H1 (cell line): ENCODE results near the gene TCF4. TPM values are rescaled to one million over a fixed set of nuclear protein-coding genes. Genes with fewer than 3 reads are reported as not detected.

Experiments
- CTCF ChIA-PET: fragments of 300-600 bp; sonication (Branson Sonifier 250); formaldehyde crosslinking; loops from one replicate; lab custom pipeline; 2021; ENCODE audit not compliant: partially characterized antibody; lab: Charles Lee
- POLR2A ChIA-PET: fragments of 300-600 bp; sonication (Branson Sonifier 250); formaldehyde crosslinking; loops from one replicate; lab custom pipeline; 2021; ENCODE audit warnings: inconsistent platforms; ENCODE audit not compliant: partially characterized antibody; lab: Charles Lee
- DNase-seq, 2 experiments: peaks; one replicate each; pipeline versions ENCODE4 v3.0.0 to v3.0.0-alpha.2; 2010 to 2022; ENCODE audit warnings: low spot score in 2 of 2, low read depth in 1 of 2, mixed read lengths in 1 of 2
- FAIRE-seq: peaks from 2 replicates; lab custom pipeline; 2011; peaks lifted over from hg19 to GRCh38; lab: Jason Lieb, UNC
- H2AFZ ChIP-seq: 2 replicates; pipeline ENCODE4 v1.8.1; 2012; ENCODE audit warnings: low read length, inconsistent platforms
- H2AK5ac ChIP-seq: 2 replicates; pipeline ENCODE4 v1.6.1; 2013; ENCODE audit warnings: low read depth, low read length
- H2BK120ac ChIP-seq: replicated peaks from 2 replicates; pipeline ENCODE3; 2013; ENCODE audit warnings: low read depth, low read length, inconsistent platforms
- H2BK12ac ChIP-seq: 2 replicates; pipeline ENCODE4 v1.6.1; 2013; ENCODE audit warnings: low read depth, low read length
- H2BK15ac ChIP-seq: 2 replicates; pipeline ENCODE4 v1.6.1; 2013; ENCODE audit warnings: low read length
- H2BK20ac ChIP-seq: 2 replicates; pipeline ENCODE4 v1.6.1; 2013; ENCODE audit warnings: low read length
- H2BK5ac ChIP-seq: 2 replicates; pipeline ENCODE4 v1.6.1; 2013; ENCODE audit warnings: low read depth, low read length
- H3K14ac ChIP-seq: 2 replicates; pipeline ENCODE4 v1.6.1; 2013; ENCODE audit warnings: inconsistent platforms; ENCODE audit not compliant: insufficient read length
- H3K18ac ChIP-seq: 2 replicates; pipeline ENCODE4 v1.6.1; 2013; ENCODE audit warnings: low read length; ENCODE audit errors: extremely low read depth
- H3K23ac ChIP-seq: 2 replicates; pipeline ENCODE4 v1.6.1; 2013; ENCODE audit warnings: inconsistent platforms; ENCODE audit not compliant: insufficient read length
- H3K23me2 ChIP-seq: 2 replicates; pipeline ENCODE4 v1.6.1; 2013; ENCODE audit warnings: low read depth, low read length
- H3K27ac ChIP-seq: 2 replicates; pipeline ENCODE4 v1.6.1; 2011; ENCODE audit warnings: low read depth, low read length, inconsistent platforms
- H3K27me3 ChIP-seq, 4 experiments: replicated peaks in 1 of 4; 1 replicate in 1 of 4; 2 replicates in 3 of 4; pipeline versions ENCODE4 v1.6.1 to v1.8.1; 2011 to 2013; ENCODE audit warnings: low read length in 3 of 4, mild to moderate bottlenecking in 3 of 4, inconsistent platforms in 2 of 4, mixed read lengths in 2 of 4, moderate library complexity in 1 of 4; ENCODE audit not compliant: control insufficient read depth in 3 of 4, insufficient read depth in 3 of 4; ENCODE audit errors: extremely low read depth in 1 of 4
- H3K36me3 ChIP-seq, 4 experiments: 2 replicates each; pipeline versions ENCODE4 v1.6.1 to v1.8.1; 2011 to 2013; ENCODE audit warnings: mild to moderate bottlenecking in 4 of 4, low read length in 3 of 4, moderate library complexity in 2 of 4, control low read depth in 1 of 4, inconsistent platforms in 1 of 4; ENCODE audit not compliant: insufficient read depth in 4 of 4, control insufficient read depth in 2 of 4
- H3K4ac ChIP-seq: replicated peaks from 2 replicates; pipeline ENCODE3; 2013; ENCODE audit warnings: low read length, low read depth, mixed read lengths, inconsistent platforms; ENCODE audit not compliant: insufficient read length
- H3K4me1 ChIP-seq, 4 experiments: replicated peaks in 1 of 4; 1 replicate in 1 of 4; 2 replicates in 3 of 4; pipeline versions ENCODE4 v1.6.1 to v1.8.1; 2011 to 2013; ENCODE audit warnings: low read length in 3 of 4, inconsistent platforms in 2 of 4, mixed read lengths in 1 of 4; ENCODE audit not compliant: insufficient read depth in 4 of 4, control insufficient read depth in 3 of 4
- H3K4me2 ChIP-seq, 2 experiments: 2 replicates each; pipeline versions ENCODE4 v1.6.1 to v1.8.1; 2011 to 2013; ENCODE audit warnings: low read depth in 2 of 2, low read length in 2 of 2, control low read depth in 1 of 2, inconsistent platforms in 1 of 2, mild to moderate bottlenecking in 1 of 2; ENCODE audit not compliant: insufficient read depth in 1 of 2
- H3K4me3 ChIP-seq, 4 experiments: fragments of 200-600, 300-600 bp in 1 of 4; sonication (generic), shearing (Covaris generic), sonication (Bioruptor Twin) in 1 of 4; 2 replicates each; pipeline versions ENCODE4 v1.5.1 to v1.8.1; 2011 to 2016; ENCODE audit warnings: low read length in 4 of 4, low read depth in 3 of 4, control low read depth in 2 of 4, inconsistent platforms in 2 of 4, mild to moderate bottlenecking in 2 of 4, mixed read lengths in 1 of 4, moderate library complexity in 1 of 4; ENCODE audit not compliant: insufficient read depth in 2 of 4; ENCODE audit errors: extremely low read depth in 1 of 4
- H3K56ac ChIP-seq: replicated peaks from 2 replicates; pipeline ENCODE3; 2013; ENCODE audit warnings: low read depth, mild to moderate bottlenecking, mixed read lengths, low read length, inconsistent platforms; ENCODE audit not compliant: insufficient read length
- H3K79me1 ChIP-seq: 2 replicates; pipeline ENCODE4 v1.6.1; 2013; ENCODE audit warnings: low read depth, low read length, control low read depth
- H3K79me2 ChIP-seq, 2 experiments: 2 replicates each; pipeline versions ENCODE4 v1.6.1 to v1.8.1; 2012 to 2013; ENCODE audit warnings: low read length in 2 of 2, mild to moderate bottlenecking in 2 of 2, inconsistent platforms in 1 of 2; ENCODE audit not compliant: insufficient read depth in 2 of 2, control insufficient read depth in 1 of 2
- H3K9ac ChIP-seq, 4 experiments: replicated peaks in 1 of 4; 1 replicate in 1 of 4; 2 replicates in 3 of 4; pipeline versions ENCODE4 v1.6.1 to v1.8.1; 2011 to 2013; ENCODE audit warnings: low read depth in 3 of 4, low read length in 3 of 4, control low read depth in 2 of 4, mild to moderate bottlenecking in 2 of 4, moderate library complexity in 2 of 4, inconsistent platforms in 1 of 4; ENCODE audit errors: extremely low read depth in 1 of 4
- H3K9me3 ChIP-seq, 2 experiments: 2 replicates each; pipeline versions ENCODE4 v1.6.1 to v1.8.1; 2012 to 2013; ENCODE audit warnings: mild to moderate bottlenecking in 2 of 2, moderate library complexity in 2 of 2, control low read depth in 1 of 2, inconsistent platforms in 1 of 2, low read depth in 1 of 2, low read length in 1 of 2, mixed read lengths in 1 of 2; ENCODE audit not compliant: insufficient read depth in 2 of 2
- H4K20me1 ChIP-seq, 2 experiments: replicated peaks in 1 of 2; 2 replicates each; pipeline versions ENCODE3 to v1.8.1; 2011 to 2013; ENCODE audit warnings: inconsistent platforms in 2 of 2, low read length in 2 of 2, mild to moderate bottlenecking in 1 of 2; ENCODE audit not compliant: insufficient read depth in 2 of 2, control insufficient read depth in 1 of 2
- H4K5ac ChIP-seq: 2 replicates; pipeline ENCODE4 v1.6.1; 2013; ENCODE audit warnings: low read length, low read depth, mixed read lengths, inconsistent platforms; ENCODE audit not compliant: insufficient read length
- H4K8ac ChIP-seq: 2 replicates; pipeline ENCODE4 v1.8.0; 2013; ENCODE audit warnings: mild to moderate bottlenecking, moderate library complexity, low read length, inconsistent platforms; ENCODE audit not compliant: insufficient read depth; ENCODE audit errors: extremely low read depth
- H4K91ac ChIP-seq: replicated peaks from 2 replicates; pipeline ENCODE3; 2013; ENCODE audit warnings: low read length, mixed read lengths, inconsistent platforms; ENCODE audit not compliant: insufficient read length
- JUN ChIP-seq: IDR thresholded peaks from 2 replicates; pipeline ENCODE4 v1.6.1; 2011; ENCODE audit warnings: low read depth, mild to moderate bottlenecking, improper control_type of control experiment, low read length
- KDM1A ChIP-seq: fragments of 200-600, 300-600 bp; sonication (generic); IDR thresholded peaks from 2 replicates; pipeline ENCODE4 v1.7.1; 2016; ENCODE audit warnings: mild to moderate bottlenecking, low read length, borderline replicate concordance
- KDM4A ChIP-seq: IDR thresholded peaks from one replicate; pipeline ENCODE4 v1.7.1; 2012; ENCODE audit warnings: low read depth, mild to moderate bottlenecking, moderate library complexity, low read length, inconsistent platforms; ENCODE audit not compliant: severe bottlenecking
- NANOG ChIP-seq: IDR thresholded peaks from 2 replicates; pipeline ENCODE4 v1.6.1; 2011; ENCODE audit warnings: low read length, low read depth, mild to moderate bottlenecking, inconsistent platforms; ENCODE audit not compliant: insufficient read depth, poor library complexity, severe bottlenecking
- RBBP5 ChIP-seq: IDR thresholded peaks from 2 replicates; pipeline ENCODE4 v1.7.1; 2012; ENCODE audit warnings: low read depth, mild to moderate bottlenecking, inconsistent platforms, low read length, moderate library complexity, borderline replicate concordance
- RFX5 ChIP-seq: IDR thresholded peaks from 2 replicates; pipeline ENCODE4 v1.6.1; 2011; ENCODE audit warnings: low read depth, low read length, improper control_type of control experiment, borderline replicate concordance
- SIN3A ChIP-seq, 2 experiments: IDR thresholded peaks in 1 of 2; conservative IDR thresholded peaks in 1 of 2; 2 replicates each; pipeline ENCODE4 v1.6.1; 2011 to 2012; ENCODE audit warnings: low read length in 2 of 2, improper control_type of control experiment in 1 of 2, low read depth in 1 of 2, mild to moderate bottlenecking in 1 of 2
- polyA plus RNA-seq, 7 experiments: library from polyadenylated mRNA; depleted of rRNA in 3 of 7; stranded (reverse) in 5 of 7; unstranded in 2 of 7; fragments of >200 nt in 5 of 7; fragments of 200-250 nt in 2 of 7; gene quantifications; 1 replicate in 5 of 7; 2 replicates in 1 of 7; 4 replicates in 1 of 7; pipeline versions ENCODE4 v1.2.1 to v1.2.3, GENCODE V29; 2011 to 2013; ENCODE audit warnings: missing spikeins in 2 of 7, mixed read lengths in 2 of 7
- total RNA-seq: library from RNA; stranded (reverse); fragmentation: NEBNext Ultra II Directional; extraction: Animal tissue kit (Norgen Biotek cat#: 25700); gene quantifications from 2 replicates; pipeline ENCODE4 v1.2.1, GENCODE V29; 2021

The TCF4 gene
- total and polyA plus RNA-seq, 2 of the 8 experiments (the other 6 are each of a cell fraction or from before 2014, with no cell fraction given), result 59.3 to 118 TPM

DNA sequence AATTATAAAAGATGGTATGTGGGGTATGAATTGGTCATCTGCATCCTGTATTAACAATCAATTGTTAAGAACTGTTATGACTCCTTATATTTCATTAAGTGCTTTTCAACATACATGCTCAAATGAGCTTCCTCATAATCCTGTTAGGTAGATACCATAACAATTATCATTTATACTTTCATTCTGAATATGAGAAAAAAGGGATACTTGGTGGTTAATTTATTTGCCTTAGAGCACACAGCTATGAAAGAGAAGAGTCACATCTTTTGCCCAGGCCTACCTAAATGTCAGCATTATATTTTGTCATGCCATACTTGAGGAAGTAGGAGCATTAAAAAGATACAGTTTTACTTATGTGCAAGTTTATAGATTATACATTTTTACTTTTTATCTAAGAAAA lies 169.6 kb downstream of the TCF4 start:
- H3K79me2 ChIP-seq, result peaks cover under 1 to 97% of the 10 kb centered on the region in 2 experiments; a peak in 3 of 4 replicates
- FAIRE-seq, result no peak
- POLR2A ChIA-PET, result no interaction called here
- H3K36me3 ChIP-seq, result no peaks in the 10 kb centered on the region
- no peak overlapping the region for H4K5ac ChIP-seq
- H4K8ac ChIP-seq, result no peak overlapping the region
- H3K4ac ChIP-seq, result no peak overlapping the region
- peaks cover 6 to 22% (median 11%) of the 10 kb centered on the region in 4 experiments for H3K4me1 ChIP-seq
- H2BK15ac ChIP-seq, result no peak overlapping the region
- H2BK20ac ChIP-seq, result no peak overlapping the region
- H3K23ac ChIP-seq, result no peak overlapping the region
- H3K56ac ChIP-seq, result no peak overlapping the region
- no peaks in the 10 kb centered on the region for H3K9me3 ChIP-seq
- H3K4me3 ChIP-seq, result no peak overlapping the region
- TF ChIP-seq JUN, result no peak
- TF ChIP-seq RBBP5, result no peak
- TF ChIP-seq NANOG, result no peak
- no peak for TF ChIP-seq KDM4A
- no peak for TF ChIP-seq SIN3A (conservative IDR thresholded peaks at IDR 0.05 in 1 of 2, IDR thresholded peaks at IDR 0.05 in 1 of 2; ENCODE audit: low read depth in 1 of 2, low read length in 2 of 2)
- no peak for TF ChIP-seq KDM1A
- no peak for TF ChIP-seq RFX5
- CTCF ChIA-PET, result interaction anchor here (1.4 kb wide), 2 partner anchors 184 to 363 kb away, joined by 3 read pairs; no protein-coding TSS in a partner anchor
- no peak overlapping the region for H2BK12ac ChIP-seq
- no peak overlapping the region for H4K91ac ChIP-seq
- DNase-seq, result no peak
- no peak overlapping the region for H2AFZ ChIP-seq
- H2BK120ac ChIP-seq, result no peak overlapping the region
- H3K4me2 ChIP-seq, result no peak overlapping the region
- H3K27me3 ChIP-seq, result no peaks in the 10 kb centered on the region
- H3K9ac ChIP-seq, result no peak overlapping the region
- H3K79me1 ChIP-seq, result peaks cover 2% of the 10 kb centered on the region
- H4K20me1 ChIP-seq, result no peaks in the 10 kb centered on the region
- H3K27ac ChIP-seq, result no peak overlapping the region
- no peak overlapping the region for H2BK5ac ChIP-seq
- no peak overlapping the region for H2AK5ac ChIP-seq
- no peak overlapping the region for H3K18ac ChIP-seq
- H3K14ac ChIP-seq, result no peak overlapping the region
- H3K23me2 ChIP-seq, result no peaks in the 10 kb centered on the region; the same call in 1 of the 2 replicates
